ENCODE results near the gene NDUFS3. TPM values are rescaled to one million over a fixed set of nuclear protein-coding genes. Genes with fewer than 3 reads are reported as not detected.

The NDUFS3 gene
- total and polyA plus RNA-seq, 2 donors from 2014 or later = 85.8 to 368 TPM

DNA sequence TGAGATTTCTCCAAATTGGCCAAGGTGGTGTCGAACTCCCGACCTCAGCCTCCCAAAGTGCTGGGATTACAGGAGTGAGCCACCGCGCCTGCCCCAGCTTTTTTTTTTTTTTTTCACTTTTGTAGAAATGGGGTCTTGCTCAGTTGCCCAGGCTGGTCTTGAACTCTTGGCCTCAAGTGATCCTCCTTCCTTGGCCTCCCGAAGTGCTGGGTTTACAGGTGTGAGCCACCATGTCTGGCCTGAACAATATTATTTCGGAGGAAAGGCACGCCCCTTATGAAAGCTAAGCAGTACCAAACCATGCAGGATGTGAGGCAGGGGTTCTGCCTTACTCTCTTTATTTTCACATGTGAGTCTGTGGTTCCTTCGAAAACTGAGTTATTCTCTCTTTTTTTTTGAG is 47.4 kb downstream of the NDUFS3 start:
- no peaks in the 10 kb centered on the region for H3K9me3 ChIP-seq (ENCODE audit: control insufficient read depth in 2 of 3, insufficient read depth in 1 of 3, low read length in 3 of 3)
- H3K27me3 ChIP-seq (ENCODE audit: control insufficient read depth, insufficient read depth, low read length) = no peaks in the 10 kb centered on the region
- peaks cover 7 to 49% (median 31%) of the 10 kb centered on the region in 3 donors for H3K36me3 ChIP-seq (ENCODE audit: control insufficient read depth in 2 of 3, insufficient read depth in 3 of 3, low read length in 3 of 3)
- no peak for DNase-seq
- intact Hi-C loops (cut with DNase I) = no loop called here
- no peak for TF ChIP-seq CTCF (IDR thresholded peaks at IDR 0.05; ENCODE audit: borderline replicate concordance, extremely low read depth, insufficient read depth)
- no peak overlapping the region for H3K4me3 ChIP-seq (ENCODE audit: low read length in 3 of 3)
- FAIRE-seq = no peak
- no peak overlapping the region for H3K9ac ChIP-seq (ENCODE audit: low read length in 3 of 3)
- no peak overlapping the region for H3K27ac ChIP-seq (ENCODE audit: low read depth in 2 of 2, low read length in 2 of 2)
- no peaks in the 10 kb centered on the region for H3K4me1 ChIP-seq (ENCODE audit: control insufficient read depth in 2 of 3, insufficient read depth in 2 of 3, low read depth in 1 of 3, low read length in 3 of 3)

GRCh38 chr11:47628026-47628425 is 49.2 kb downstream of the NDUFS3 start:
- FAIRE-seq = no peak
- no peak overlapping the region for H3K4me3 ChIP-seq (ENCODE audit: low read length in 3 of 3)

GRCh38 chr11:47631473-47631872 is 52.6 kb downstream of the NDUFS3 start:
- Histone ChIP-seq H3K9ac (ENCODE audit: low read length in 3 of 3) (no peak overlapping the region), H3K27ac (ENCODE audit: low read depth in 2 of 2, low read length in 2 of 2) (no peak overlapping the region), H3K36me3 (ENCODE audit: control insufficient read depth in 2 of 3, insufficient read depth in 3 of 3, low read length in 3 of 3) (peaks cover 11 to 35% (median 31%) of the 10 kb centered on the region in 3 donors), H3K4me3 (ENCODE audit: low read length in 3 of 3) (no peak overlapping the region), H3K4me1 (ENCODE audit: control insufficient read depth in 2 of 3, insufficient read depth in 2 of 3, low read depth in 1 of 3, low read length in 3 of 3) (no peaks in the 10 kb centered on the region), H3K27me3 (ENCODE audit: control insufficient read depth, insufficient read depth, low read length) (no peaks in the 10 kb centered on the region), H3K9me3 (ENCODE audit: control insufficient read depth in 2 of 3, insufficient read depth in 1 of 3, low read length in 3 of 3) (no peaks in the 10 kb centered on the region)
- DNase-seq (no peak), FAIRE-seq (no peak)
- intact Hi-C loops (cut with DNase I) = no loop called here
- TF ChIP-seq CTCF (IDR thresholded peaks at IDR 0.05; ENCODE audit: borderline replicate concordance, extremely low read depth, insufficient read depth) = no peak

More at GRCh38 chr11:47628026-47628425, 49.2 kb downstream of the NDUFS3 start:
- no peak for DNase-seq
- Histone ChIP-seq H3K27me3 (ENCODE audit: control insufficient read depth, insufficient read depth, low read length) (no peaks in the 10 kb centered on the region), H3K36me3 (ENCODE audit: control insufficient read depth in 2 of 3, insufficient read depth in 3 of 3, low read length in 3 of 3) (peaks cover 5 to 39% (median 26%) of the 10 kb centered on the region in 3 donors), H3K27ac (ENCODE audit: low read depth in 2 of 2, low read length in 2 of 2) (no peak overlapping the region), H3K9ac (ENCODE audit: low read length in 3 of 3) (no peak overlapping the region), H3K4me1 (ENCODE audit: control insufficient read depth in 2 of 3, insufficient read depth in 2 of 3, low read depth in 1 of 3, low read length in 3 of 3) (no peaks in the 10 kb centered on the region), H3K9me3 (ENCODE audit: control insufficient read depth in 2 of 3, insufficient read depth in 1 of 3, low read length in 3 of 3) (no peaks in the 10 kb centered on the region)
- no peak for TF ChIP-seq CTCF (IDR thresholded peaks at IDR 0.05; ENCODE audit: borderline replicate concordance, extremely low read depth, insufficient read depth)
- intact Hi-C loops (cut with DNase I) = no loop called here

Other genes starting within 250 kb of the NDUFS3 start
- 0.19 TPM for gene MYBPC3, start 226.4 kb upstream of the NDUFS3 start, total RNA-seq
- 0.52 TPM for gene MYBPC3, start 226.4 kb upstream of the NDUFS3 start, polyA plus RNA-seq (ENCODE audit: insufficient read depth, low read depth, low replicate concordance)
- 39.8 TPM for gene SPI1, start 200.5 kb upstream of the NDUFS3 start, total RNA-seq
- 7.3 TPM for gene SPI1, start 200.5 kb upstream of the NDUFS3 start, polyA plus RNA-seq (ENCODE audit: insufficient read depth, low read depth, low replicate concordance)
- gene SLC39A13, start 170.5 kb upstream of the NDUFS3 start, total RNA-seq = 80.6 TPM
- 93.2 TPM for gene SLC39A13, start 170.5 kb upstream of the NDUFS3 start, polyA plus RNA-seq (ENCODE audit: insufficient read depth, low read depth, low replicate concordance)
- 103 TPM for gene PSMC3, start 152.6 kb upstream of the NDUFS3 start, total RNA-seq
- gene PSMC3, start 152.6 kb upstream of the NDUFS3 start, polyA plus RNA-seq (ENCODE audit: insufficient read depth, low read depth, low replicate concordance) = 171 TPM
- gene RAPSN, start 129.9 kb upstream of the NDUFS3 start, total RNA-seq = 0.41 TPM
- gene RAPSN, start 129.9 kb upstream of the NDUFS3 start, polyA plus RNA-seq (ENCODE audit: insufficient read depth, low read depth, low replicate concordance) = 0.28 TPM
- gene CELF1, start 25.9 kb upstream of the NDUFS3 start, total RNA-seq = 115 TPM
- gene CELF1, start 25.9 kb upstream of the NDUFS3 start, polyA plus RNA-seq (ENCODE audit: insufficient read depth, low read depth, low replicate concordance) = 30.8 TPM
- 34.6 TPM for gene PTPMT1, start 13.5 kb upstream of the NDUFS3 start, total RNA-seq
- 90.3 TPM for gene PTPMT1, start 13.5 kb upstream of the NDUFS3 start, polyA plus RNA-seq (ENCODE audit: insufficient read depth, low read depth, low replicate concordance)
- 20.1 TPM for gene KBTBD4, start 104 bp upstream of the NDUFS3 start, total RNA-seq
- 16.7 TPM for gene KBTBD4, start 104 bp upstream of the NDUFS3 start, polyA plus RNA-seq (ENCODE audit: insufficient read depth, low read depth, low replicate concordance)
- not detected for gene FAM180B, start 7.6 kb downstream of the NDUFS3 start, total RNA-seq
- gene FAM180B, start 7.6 kb downstream of the NDUFS3 start, polyA plus RNA-seq (ENCODE audit: insufficient read depth, low read depth, low replicate concordance) = not detected
- gene C1QTNF4, start 15.3 kb downstream of the NDUFS3 start, total RNA-seq = 0.25 TPM
- 0.62 TPM for gene C1QTNF4, start 15.3 kb downstream of the NDUFS3 start, polyA plus RNA-seq (ENCODE audit: insufficient read depth, low read depth, low replicate concordance)
- gene MTCH2, start 63.5 kb downstream of the NDUFS3 start, total RNA-seq = 85.3 TPM
- 201 TPM for gene MTCH2, start 63.5 kb downstream of the NDUFS3 start, polyA plus RNA-seq (ENCODE audit: insufficient read depth, low read depth, low replicate concordance)
- gene AGBL2, start 136.3 kb downstream of the NDUFS3 start, total RNA-seq = 5.6 TPM
- 2.1 TPM for gene AGBL2, start 136.3 kb downstream of the NDUFS3 start, polyA plus RNA-seq (ENCODE audit: insufficient read depth, low read depth, low replicate concordance)
- 101 TPM for gene FNBP4, start 188.3 kb downstream of the NDUFS3 start, total RNA-seq
- 13.1 TPM for gene FNBP4, start 188.3 kb downstream of the NDUFS3 start, polyA plus RNA-seq (ENCODE audit: insufficient read depth, low read depth, low replicate concordance)

All from kidney (tissue), 14 donors.